RWPE2 (cell line): ENCODE results near the gene NDUFV1.

ENCODE experiments used
- ATAC-seq: fragments of 200-7000 bp; cut with Tn5 transposase; 3 replicates; pipeline ENCODE4 v1.9.1; 2021; ENCODE audit warnings: low read depth
- DNase-seq: peaks from one replicate; pipeline ENCODE4 v3.0.0-alpha.2; 2020; ENCODE audit warnings: low spot score
- H3K27ac ChIP-seq: fragments of 450-650 bp; 2 replicates; pipeline ENCODE4 v1.5.1; 2017; ENCODE audit warnings: mild to moderate bottlenecking; ENCODE audit not compliant: poor library complexity, severe bottlenecking
- H3K27me3 ChIP-seq: fragments of 250-450 bp; sonication (Bioruptor Pico); 2 replicates; pipeline ENCODE4 v1.5.1; 2021; ENCODE audit warnings: mild to moderate bottlenecking, moderate library complexity; ENCODE audit not compliant: insufficient read depth, poor library complexity, severe bottlenecking
- H3K36me3 ChIP-seq: fragments of 250-450 bp; sonication (Bioruptor Pico); 2 replicates; pipeline ENCODE4 v1.5.1; 2020; ENCODE audit warnings: low read depth, mild to moderate bottlenecking, moderate library complexity
- H3K4me1 ChIP-seq: fragments of 250-450 bp; sonication (Bioruptor Pico); 2 replicates; pipeline ENCODE4 v1.5.1; 2021; ENCODE audit warnings: mild to moderate bottlenecking, moderate library complexity; ENCODE audit not compliant: insufficient read depth, poor library complexity, severe bottlenecking
- H3K4me3 ChIP-seq: fragments of 250-450 bp; sonication (Bioruptor Pico); 2 replicates; pipeline ENCODE4 v1.5.1; 2021; ENCODE audit warnings: mild to moderate bottlenecking, moderate library complexity; ENCODE audit not compliant: severe bottlenecking
- H3K9me3 ChIP-seq: fragments of 250-450 bp; sonication (Bioruptor Pico); 2 replicates; pipeline ENCODE4 v1.5.1; 2021; ENCODE audit warnings: mild to moderate bottlenecking, moderate library complexity; ENCODE audit not compliant: severe bottlenecking
- CTCF ChIP-seq: fragments of 450-650 bp; IDR thresholded peaks from one replicate; pipeline ENCODE4 v1.5.1; 2017; ENCODE audit warnings: mild to moderate bottlenecking, moderate library complexity; ENCODE audit not compliant: poor library complexity, severe bottlenecking

NDUFV1 gene

GRCh38 chr11:67627441-67627811 lies 20.7 kb downstream of the NDUFV1 start:
- DNase-seq, result peak; percentile 53
- no peaks in the 10 kb centered on the region for H3K27me3 ChIP-seq
- H3K27ac ChIP-seq, result no peak overlapping the region
- no peaks in the 10 kb centered on the region for H3K36me3 ChIP-seq
- TF ChIP-seq CTCF, result no peak
- H3K4me3 ChIP-seq, result no peak overlapping the region
- no peaks in the 10 kb centered on the region for H3K9me3 ChIP-seq
- H3K4me1 ChIP-seq, result no peaks in the 10 kb centered on the region
- ATAC-seq, result no peak

GRCh38 chr11:67627812-67628624 lies 21.3 kb downstream of the NDUFV1 start:
- ATAC-seq (no peak), DNase-seq (peak; percentile 57)
- no peaks in the 10 kb centered on the region for H3K4me1 ChIP-seq
- H3K9me3 ChIP-seq, result no peaks in the 10 kb centered on the region
- no peak overlapping the region for H3K27ac ChIP-seq
- H3K36me3 ChIP-seq, result no peaks in the 10 kb centered on the region
- TF ChIP-seq CTCF, result no peak
- H3K27me3 ChIP-seq, result no peaks in the 10 kb centered on the region
- H3K4me3 ChIP-seq, result no peak overlapping the region

DNA sequence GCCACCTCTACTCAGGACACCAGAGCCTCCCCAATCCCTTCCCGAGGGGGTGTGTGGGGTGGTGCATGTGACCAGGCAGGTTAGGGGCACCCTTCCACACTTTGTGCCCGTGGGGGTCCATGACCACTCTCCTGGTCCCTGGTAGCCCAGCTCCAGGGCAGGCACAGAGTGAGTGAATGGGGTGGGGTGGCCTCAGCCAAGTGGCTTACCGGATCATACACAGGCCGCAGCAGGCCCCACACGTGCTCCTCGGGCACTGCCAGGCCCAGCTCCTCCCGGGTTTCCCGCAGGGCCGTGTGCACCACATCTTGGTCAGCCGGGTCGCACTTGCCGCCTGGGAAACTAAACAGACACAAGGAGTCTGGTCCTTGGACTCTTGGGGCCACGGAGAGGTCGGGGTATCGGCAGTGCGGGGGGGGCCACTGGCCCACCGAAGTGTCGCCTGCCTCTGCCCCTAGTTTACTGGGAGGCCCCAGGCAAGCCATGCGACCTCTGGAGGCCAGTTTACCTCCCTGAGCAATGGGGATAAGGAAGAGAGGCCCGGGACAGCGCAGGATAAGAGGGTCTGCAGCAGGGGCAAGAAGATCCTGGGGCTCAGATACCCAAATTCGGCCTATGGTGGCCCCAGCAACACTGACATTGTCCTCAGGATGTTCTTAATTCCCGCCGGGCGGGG lies 22.1 kb downstream of the NDUFV1 start:
- H3K27ac ChIP-seq, result peak overlapping the region; percentile 45
- no peak for ATAC-seq
- peak overlapping the region; percentile 47 for H3K4me3 ChIP-seq

GRCh38 chr11:67629386-67630227 lies 22.9 kb downstream of the NDUFV1 start, which contains the start of gene NUDT8:
NUDT8 (minus strand) TSS chr11:67629937; CDS start chr11:67629911, 26 bp downstream.
- H3K36me3 ChIP-seq, result no peaks in the 10 kb centered on the region
- ATAC-seq (peak; percentile 64), DNase-seq (peak; percentile 73)
- TF ChIP-seq CTCF, result peak; percentile 88
- H3K9me3 ChIP-seq, result no peaks in the 10 kb centered on the region
- H3K27ac ChIP-seq, result peak within 1 kb of the TSS; percentile 45
- no peaks in the 10 kb centered on the region for H3K4me1 ChIP-seq
- H3K4me3 ChIP-seq, result peak within 1 kb of the TSS; percentile 47
- no peaks in the 10 kb centered on the region for H3K27me3 ChIP-seq

More for the DNA sequence above, 22.1 kb downstream of the NDUFV1 start:
- no peaks in the 10 kb centered on the region for H3K36me3 ChIP-seq
- H3K4me1 ChIP-seq, result no peaks in the 10 kb centered on the region
- no peaks in the 10 kb centered on the region for H3K9me3 ChIP-seq
- DNase-seq, result peak; percentile 49
- TF ChIP-seq CTCF, result no peak
- H3K27me3 ChIP-seq, result no peaks in the 10 kb centered on the region
